ENCODE data around the gene CLDN22. TPM values are rescaled to one million over a fixed set of nuclear protein-coding genes. Genes with fewer than 3 reads are reported as not detected.

Gene CLDN22
- total RNA-seq: not detected

DNA sequence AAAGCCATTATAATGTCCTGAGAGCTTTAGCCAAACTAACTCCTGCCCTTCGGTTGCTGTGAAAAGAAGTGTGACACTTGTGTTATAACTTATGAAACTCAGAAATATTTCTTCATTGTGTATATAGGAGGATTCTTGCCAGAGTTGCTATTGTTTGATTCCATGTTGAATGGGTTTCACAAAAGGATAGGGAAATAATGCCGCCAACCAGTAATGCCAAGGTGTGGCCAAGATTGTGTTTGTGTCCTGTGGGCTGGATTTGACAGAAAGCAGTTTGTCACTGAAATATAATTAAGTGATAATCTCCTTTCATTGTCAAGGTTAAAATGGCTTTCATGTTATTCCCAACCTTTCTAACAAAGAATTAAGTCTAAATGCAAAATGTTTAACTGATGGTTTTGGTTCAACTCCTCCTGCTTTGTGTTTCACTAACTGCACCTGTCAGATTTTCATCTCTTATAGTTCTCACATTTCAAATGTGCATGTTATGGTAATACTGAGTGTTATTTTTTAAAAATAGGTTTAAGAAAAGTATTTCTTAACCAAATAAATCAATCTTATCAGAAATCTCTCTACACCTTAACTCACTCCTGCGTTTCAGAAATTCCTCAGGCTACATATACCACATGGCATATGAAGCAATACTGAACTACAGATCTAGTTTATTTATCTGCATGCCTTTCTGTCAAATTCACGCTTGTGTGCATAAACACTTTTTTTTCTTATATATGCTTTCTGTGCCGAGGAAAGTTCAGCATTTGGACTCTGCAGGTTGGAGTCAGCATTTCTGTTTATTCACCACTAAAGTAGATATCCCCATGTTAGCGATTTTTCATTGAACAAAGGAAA, at the start of gene CLDN22:
Gene CLDN22, minus strand, starts transcription at position 66 of the 849 bp plus-strand sequence. Its CDS starts 58 bp downstream, at position 8.

DNA sequence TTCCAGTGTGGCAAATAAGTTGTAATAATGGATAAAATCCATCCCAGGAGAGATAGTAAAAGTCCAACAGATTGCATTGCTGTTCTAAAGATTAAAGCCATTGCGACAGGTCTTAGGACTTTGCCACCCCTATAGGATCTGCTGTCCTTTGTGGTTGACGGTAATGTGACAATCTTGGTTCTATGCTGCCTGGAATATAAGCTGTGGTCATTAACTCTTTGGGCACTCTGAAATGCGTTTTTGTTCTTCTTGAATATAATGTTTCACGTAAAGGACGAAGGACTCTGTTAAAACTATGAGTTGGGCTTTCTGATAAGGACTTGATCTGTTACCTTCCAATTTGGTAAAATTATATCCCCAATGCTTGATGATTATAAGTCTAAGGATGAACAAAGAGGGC, 2.2 kb upstream of the CLDN22 start, which contains the start of gene CLDN24:
Gene CLDN24, minus strand, starts transcription at position 101 of the 400 bp plus-strand sequence. Its CDS starts 0 bp downstream, at position 101.

Other genes with a start within 250 kb of the CLDN22 start
- gene WWC2, start 221.0 kb downstream of the CLDN22 start, total RNA-seq: 21.0 TPM
- gene CLDN24, start 2.1 kb upstream of the CLDN22 start, total RNA-seq: not detected
- gene CDKN2AIP, start 124.4 kb upstream of the CLDN22 start, total RNA-seq: 20.1 TPM
- 24.9 TPM for gene ING2, start 184.8 kb upstream of the CLDN22 start, total RNA-seq

All from diencephalon (tissue), 1 donor.